K562 (cell line): ENCODE data around the gene NUCKS1. TPM values are rescaled to one million over a fixed set of nuclear protein-coding genes. Genes with fewer than 3 reads are reported as not detected.

Experiments
- BRF1 ChIP-seq: IDR thresholded peaks from 3 replicates; pipeline ENCODE4 v1.6.1; 2011; ENCODE audit warnings: borderline replicate concordance, mild to moderate bottlenecking; ENCODE audit not compliant: insufficient read length; ENCODE audit errors: extremely low read depth
- C11orf30 ChIP-seq: fragments of 450-650 bp; IDR thresholded peaks from 2 replicates; pipeline ENCODE4 v1.6.1; 2016; ENCODE audit warnings: low read depth, mild to moderate bottlenecking
- DPF2 ChIP-seq: fragments of 450-650 bp; IDR thresholded peaks from 2 replicates; pipeline ENCODE4 v1.6.1; 2016
- ELF4 ChIP-seq: fragments of 450-650 bp; formaldehyde crosslinking; IDR thresholded peaks from 2 replicates; pipeline ENCODE4 v1.4.0; 2022; ENCODE audit warnings: missing genetic modification characterization
- EP300 ChIP-seq: IDR thresholded peaks from 2 replicates; pipeline ENCODE4 v1.6.1; 2012; ENCODE audit warnings: low read length, improper control_type of control experiment
- EP400 ChIP-seq: fragments of 450-650 bp; IDR thresholded peaks from 2 replicates; pipeline ENCODE4 v1.6.1; 2017; ENCODE audit warnings: antibody characterized with exemption, mild to moderate bottlenecking, moderate library complexity
- GATAD2A ChIP-seq: fragments of 450-650 bp; IDR thresholded peaks from 2 replicates; pipeline ENCODE4 v1.6.1; 2017
- HNRNPL ChIP-seq: fragments of 200-400 bp; formaldehyde crosslinking; IDR thresholded peaks from 2 replicates; pipeline ENCODE4 v1.6.1; 2017; ENCODE audit warnings: low read depth, mild to moderate bottlenecking, low read length
- MTA1 ChIP-seq: fragments of 450-650 bp; IDR thresholded peaks from 2 replicates; pipeline ENCODE4 v1.6.1; 2017; ENCODE audit warnings: borderline replicate concordance
- PHB2 ChIP-seq: fragments of 450-650 bp; IDR thresholded peaks from 2 replicates; pipeline ENCODE4 v1.6.1; 2017; ENCODE audit warnings: low read depth
- PTRF ChIP-seq: fragments of 450-650 bp; IDR thresholded peaks from 2 replicates; pipeline ENCODE4 v1.6.1; 2016; ENCODE audit warnings: mild to moderate bottlenecking, missing genetic modification characterization, missing compliant biosample characterization
- RB1 ChIP-seq: fragments of 450-650 bp; IDR thresholded peaks from 2 replicates; pipeline ENCODE4 v1.6.1; 2017; ENCODE audit warnings: low read depth, mild to moderate bottlenecking
- SMAD4 ChIP-seq: fragments of 250-450 bp; sonication (Bioruptor Pico); conservative IDR thresholded peaks from 2 replicates; pipeline ENCODE4 v1.8.0; 2021; ENCODE audit warnings: inconsistent platforms, mild to moderate bottlenecking, moderate library complexity
- ZNF23 ChIP-seq: fragments of 250-450 bp; sonication (Bioruptor Pico); IDR thresholded peaks from 2 replicates; pipeline ENCODE4 v1.4.0; 2020; ENCODE audit warnings: mild to moderate bottlenecking
- ZNF668 ChIP-seq: fragments of 250-450 bp; sonication (Bioruptor Pico); IDR thresholded peaks from 2 replicates; pipeline ENCODE4 v1.8.0; 2022; ENCODE audit warnings: mild to moderate bottlenecking, inconsistent platforms
- polyA plus RNA-seq, 8 experiments: library from polyadenylated mRNA; depleted of rRNA in 4 of 8; stranded (reverse) in 5 of 8; unstranded in 3 of 8; fragments of >200 nt; fragmentation: Nextera tagmentation in 2 of 8; fragmentation: Illumina TruSeq in 1 of 8; extraction: Ambion mirVana in 2 of 8; extraction: Trizol in 1 of 8; gene quantifications; 2 replicates each; pipeline versions ENCODE4 v1.2.1 to v1.2.3, GENCODE V29; 2011 to 2014; ENCODE audit warnings: inconsistent platforms in 1 of 8, missing spikeins in 1 of 8
- total RNA-seq, 7 experiments: library from RNA; depleted of rRNA in 6 of 7; stranded (reverse); fragments of >200 nt in 6 of 7; fragmentation: Illumina TruSeq in 2 of 7; extraction: Trizol in 2 of 7; gene quantifications; 2 replicates each; pipeline versions ENCODE4 v1.2.1 to v1.2.3, GENCODE V29; 2011 to 2021; ENCODE audit warnings: low replicate concordance in 1 of 7
- TF ChIP-seq, protein P1 (sequence below): fragments of 450-650 bp; IDR thresholded peaks from 2 replicates; pipeline ENCODE4 v1.6.1; 2016; ENCODE audit warnings: mild to moderate bottlenecking, moderate library complexity
- TF ChIP-seq, protein P2 (sequence below), 2 experiments: fragments of 200-800 bp in 1 of 2; sonication (Bioruptor generic) in 1 of 2; sonication (generic) in 1 of 2; formaldehyde crosslinking in 1 of 2; IDR thresholded peaks in 1 of 2; conservative IDR thresholded peaks in 1 of 2; 2 replicates each; pipeline versions ENCODE4 v1.5.0 to v1.6.1; 2016 to 2020; ENCODE audit warnings: missing compliant biosample characterization in 1 of 2, missing genetic modification characterization in 1 of 2, missing genetic modification reagents in 1 of 2

NUCKS1 gene
- total and polyA plus RNA-seq, 9 of the 15 experiments (the other 6 are each of a cell fraction or from before 2014, with no cell fraction given) = 66.7 to 244 (median 149) TPM

DNA sequence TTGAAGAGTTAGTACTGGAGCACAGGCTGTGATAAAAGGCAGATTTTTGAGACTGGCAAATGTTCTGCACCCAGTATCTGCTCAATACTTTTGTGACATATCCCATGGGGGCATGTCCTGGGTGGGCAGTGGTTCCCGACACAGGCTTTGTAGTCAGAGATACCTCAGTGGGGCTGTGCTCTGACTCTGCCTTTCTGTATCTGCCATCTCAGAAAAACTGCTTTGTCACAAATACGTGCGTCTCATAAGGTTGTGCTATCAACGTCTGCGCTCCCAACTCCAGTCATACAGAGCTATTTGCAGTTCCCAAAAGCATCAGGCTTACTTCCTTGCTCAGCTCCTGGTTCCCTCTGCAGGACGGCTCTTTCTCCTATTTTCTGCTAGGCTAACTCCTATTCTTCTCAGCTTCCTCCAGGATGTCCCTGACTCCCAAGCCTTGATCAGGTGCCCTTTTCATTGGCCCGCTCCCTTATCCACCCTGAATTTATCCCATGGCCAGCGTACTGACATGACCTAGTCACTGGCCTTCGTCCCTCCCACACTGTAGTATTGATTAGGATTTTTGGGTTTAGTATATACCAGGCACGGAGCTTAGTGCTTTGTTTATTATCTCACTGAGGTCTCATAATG lies 37.4 kb upstream of the NUCKS1 start (continued):
- TF ChIP-seq, protein P1, sequence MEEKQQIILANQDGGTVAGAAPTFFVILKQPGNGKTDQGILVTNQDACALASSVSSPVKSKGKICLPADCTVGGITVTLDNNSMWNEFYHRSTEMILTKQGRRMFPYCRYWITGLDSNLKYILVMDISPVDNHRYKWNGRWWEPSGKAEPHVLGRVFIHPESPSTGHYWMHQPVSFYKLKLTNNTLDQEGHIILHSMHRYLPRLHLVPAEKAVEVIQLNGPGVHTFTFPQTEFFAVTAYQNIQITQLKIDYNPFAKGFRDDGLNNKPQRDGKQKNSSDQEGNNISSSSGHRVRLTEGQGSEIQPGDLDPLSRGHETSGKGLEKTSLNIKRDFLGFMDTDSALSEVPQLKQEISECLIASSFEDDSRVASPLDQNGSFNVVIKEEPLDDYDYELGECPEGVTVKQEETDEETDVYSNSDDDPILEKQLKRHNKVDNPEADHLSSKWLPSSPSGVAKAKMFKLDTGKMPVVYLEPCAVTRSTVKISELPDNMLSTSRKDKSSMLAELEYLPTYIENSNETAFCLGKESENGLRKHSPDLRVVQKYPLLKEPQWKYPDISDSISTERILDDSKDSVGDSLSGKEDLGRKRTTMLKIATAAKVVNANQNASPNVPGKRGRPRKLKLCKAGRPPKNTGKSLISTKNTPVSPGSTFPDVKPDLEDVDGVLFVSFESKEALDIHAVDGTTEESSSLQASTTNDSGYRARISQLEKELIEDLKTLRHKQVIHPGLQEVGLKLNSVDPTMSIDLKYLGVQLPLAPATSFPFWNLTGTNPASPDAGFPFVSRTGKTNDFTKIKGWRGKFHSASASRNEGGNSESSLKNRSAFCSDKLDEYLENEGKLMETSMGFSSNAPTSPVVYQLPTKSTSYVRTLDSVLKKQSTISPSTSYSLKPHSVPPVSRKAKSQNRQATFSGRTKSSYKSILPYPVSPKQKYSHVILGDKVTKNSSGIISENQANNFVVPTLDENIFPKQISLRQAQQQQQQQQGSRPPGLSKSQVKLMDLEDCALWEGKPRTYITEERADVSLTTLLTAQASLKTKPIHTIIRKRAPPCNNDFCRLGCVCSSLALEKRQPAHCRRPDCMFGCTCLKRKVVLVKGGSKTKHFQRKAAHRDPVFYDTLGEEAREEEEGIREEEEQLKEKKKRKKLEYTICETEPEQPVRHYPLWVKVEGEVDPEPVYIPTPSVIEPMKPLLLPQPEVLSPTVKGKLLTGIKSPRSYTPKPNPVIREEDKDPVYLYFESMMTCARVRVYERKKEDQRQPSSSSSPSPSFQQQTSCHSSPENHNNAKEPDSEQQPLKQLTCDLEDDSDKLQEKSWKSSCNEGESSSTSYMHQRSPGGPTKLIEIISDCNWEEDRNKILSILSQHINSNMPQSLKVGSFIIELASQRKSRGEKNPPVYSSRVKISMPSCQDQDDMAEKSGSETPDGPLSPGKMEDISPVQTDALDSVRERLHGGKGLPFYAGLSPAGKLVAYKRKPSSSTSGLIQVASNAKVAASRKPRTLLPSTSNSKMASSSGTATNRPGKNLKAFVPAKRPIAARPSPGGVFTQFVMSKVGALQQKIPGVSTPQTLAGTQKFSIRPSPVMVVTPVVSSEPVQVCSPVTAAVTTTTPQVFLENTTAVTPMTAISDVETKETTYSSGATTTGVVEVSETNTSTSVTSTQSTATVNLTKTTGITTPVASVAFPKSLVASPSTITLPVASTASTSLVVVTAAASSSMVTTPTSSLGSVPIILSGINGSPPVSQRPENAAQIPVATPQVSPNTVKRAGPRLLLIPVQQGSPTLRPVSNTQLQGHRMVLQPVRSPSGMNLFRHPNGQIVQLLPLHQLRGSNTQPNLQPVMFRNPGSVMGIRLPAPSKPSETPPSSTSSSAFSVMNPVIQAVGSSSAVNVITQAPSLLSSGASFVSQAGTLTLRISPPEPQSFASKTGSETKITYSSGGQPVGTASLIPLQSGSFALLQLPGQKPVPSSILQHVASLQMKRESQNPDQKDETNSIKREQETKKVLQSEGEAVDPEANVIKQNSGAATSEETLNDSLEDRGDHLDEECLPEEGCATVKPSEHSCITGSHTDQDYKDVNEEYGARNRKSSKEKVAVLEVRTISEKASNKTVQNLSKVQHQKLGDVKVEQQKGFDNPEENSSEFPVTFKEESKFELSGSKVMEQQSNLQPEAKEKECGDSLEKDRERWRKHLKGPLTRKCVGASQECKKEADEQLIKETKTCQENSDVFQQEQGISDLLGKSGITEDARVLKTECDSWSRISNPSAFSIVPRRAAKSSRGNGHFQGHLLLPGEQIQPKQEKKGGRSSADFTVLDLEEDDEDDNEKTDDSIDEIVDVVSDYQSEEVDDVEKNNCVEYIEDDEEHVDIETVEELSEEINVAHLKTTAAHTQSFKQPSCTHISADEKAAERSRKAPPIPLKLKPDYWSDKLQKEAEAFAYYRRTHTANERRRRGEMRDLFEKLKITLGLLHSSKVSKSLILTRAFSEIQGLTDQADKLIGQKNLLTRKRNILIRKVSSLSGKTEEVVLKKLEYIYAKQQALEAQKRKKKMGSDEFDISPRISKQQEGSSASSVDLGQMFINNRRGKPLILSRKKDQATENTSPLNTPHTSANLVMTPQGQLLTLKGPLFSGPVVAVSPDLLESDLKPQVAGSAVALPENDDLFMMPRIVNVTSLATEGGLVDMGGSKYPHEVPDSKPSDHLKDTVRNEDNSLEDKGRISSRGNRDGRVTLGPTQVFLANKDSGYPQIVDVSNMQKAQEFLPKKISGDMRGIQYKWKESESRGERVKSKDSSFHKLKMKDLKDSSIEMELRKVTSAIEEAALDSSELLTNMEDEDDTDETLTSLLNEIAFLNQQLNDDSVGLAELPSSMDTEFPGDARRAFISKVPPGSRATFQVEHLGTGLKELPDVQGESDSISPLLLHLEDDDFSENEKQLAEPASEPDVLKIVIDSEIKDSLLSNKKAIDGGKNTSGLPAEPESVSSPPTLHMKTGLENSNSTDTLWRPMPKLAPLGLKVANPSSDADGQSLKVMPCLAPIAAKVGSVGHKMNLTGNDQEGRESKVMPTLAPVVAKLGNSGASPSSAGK = peak; percentile 26; the same call in 1 of the 2 replicates
- TF ChIP-seq, protein P2, sequence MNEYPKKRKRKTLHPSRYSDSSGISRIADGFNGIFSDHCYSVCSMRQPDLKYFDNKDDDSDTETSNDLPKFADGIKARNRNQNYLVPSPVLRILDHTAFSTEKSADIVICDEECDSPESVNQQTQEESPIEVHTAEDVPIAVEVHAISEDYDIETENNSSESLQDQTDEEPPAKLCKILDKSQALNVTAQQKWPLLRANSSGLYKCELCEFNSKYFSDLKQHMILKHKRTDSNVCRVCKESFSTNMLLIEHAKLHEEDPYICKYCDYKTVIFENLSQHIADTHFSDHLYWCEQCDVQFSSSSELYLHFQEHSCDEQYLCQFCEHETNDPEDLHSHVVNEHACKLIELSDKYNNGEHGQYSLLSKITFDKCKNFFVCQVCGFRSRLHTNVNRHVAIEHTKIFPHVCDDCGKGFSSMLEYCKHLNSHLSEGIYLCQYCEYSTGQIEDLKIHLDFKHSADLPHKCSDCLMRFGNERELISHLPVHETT (CRISPR knock-in tag; conservative IDR thresholded peaks at IDR 0.05 in 1 of 2, IDR thresholded peaks at IDR 0.05 in 1 of 2) = peak in 1 of 2 experiments; percentile 86; a peak in 2 of 4 replicates
- TF ChIP-seq PHB2 (no peak), GATAD2A (peak; percentile 79; the same call in 1 of the 2 replicates), MTA1 (0 out of 2 replicates have a peak, but pooled peaks have one; percentile 35), DPF2 (peak; percentile 82), HNRNPL (no peak), EP400 (peak; percentile 56), EP300 (peak; percentile 46; the same call in 1 of the 2 replicates), ZNF668 (CRISPR knock-in tag) (peak; percentile 29; the same call in 1 of the 2 replicates), ZNF23 (CRISPR knock-in tag) (no peak), RB1 (peak; percentile 35; the same call in 1 of the 2 replicates), C11orf30 (peak; percentile 95), BRF1 (no peak), SMAD4 (CRISPR knock-in tag) (0 out of 2 replicates have a peak, but pooled peaks have one; percentile 22), ELF4 (CRISPR knock-in tag) (0 out of 2 replicates have a peak, but pooled peaks have one; percentile 62), PTRF (tag) (no peak)
